Effector memory CD4-positive, alpha-beta T cell (primary cell): ENCODE data around the gene PURB.
"Not testable (repeated sequence)": the region's sequence is repeated elsewhere in the genome, so short reads cannot be mapped to it uniquely, and the experiment has no call there.

Source experiments
- DNase-seq, 3 donors: peaks; one replicate each; pipeline ENCODE4 v3.0.0-alpha.2; 2020
- H3K27ac ChIP-seq: 2 replicates; pipeline ENCODE4 v1.7.0; 2013; ENCODE audit warnings: mild to moderate bottlenecking, low read length, moderate library complexity; ENCODE audit not compliant: insufficient read depth, poor library complexity, severe bottlenecking
- H3K27me3 ChIP-seq: replicated peaks from 2 replicates; pipeline ENCODE4 v1.7.0; 2013; ENCODE audit warnings: mild to moderate bottlenecking, low read length; ENCODE audit not compliant: insufficient read depth, control insufficient read depth, poor library complexity, severe bottlenecking
- H3K36me3 ChIP-seq: 2 replicates; pipeline ENCODE4 v1.7.0; 2013; ENCODE audit warnings: mild to moderate bottlenecking, low read length, moderate library complexity; ENCODE audit not compliant: control insufficient read depth, insufficient read depth
- H3K4me1 ChIP-seq: 2 replicates; pipeline ENCODE4 v1.7.0; 2013; ENCODE audit warnings: low read length, mild to moderate bottlenecking; ENCODE audit not compliant: control insufficient read depth, insufficient read depth, poor library complexity, severe bottlenecking
- H3K4me3 ChIP-seq: 2 replicates; pipeline ENCODE4 v1.7.0; 2013; ENCODE audit warnings: low read length, low read depth, mild to moderate bottlenecking; ENCODE audit not compliant: insufficient read depth, poor library complexity, severe bottlenecking
- H3K9me3 ChIP-seq: 2 replicates; pipeline ENCODE4 v1.7.0; 2013; ENCODE audit warnings: mild to moderate bottlenecking, low read length, moderate library complexity; ENCODE audit not compliant: control insufficient read depth
- total RNA-seq, 3 donors: gene quantifications; one replicate each; lab custom pipeline; 2026; lab: John Stamatoyannopoulos, UW

The PURB gene
- 93.3 to 125 (median 123) reads per million in 3 donors for total RNA-seq

DNA sequence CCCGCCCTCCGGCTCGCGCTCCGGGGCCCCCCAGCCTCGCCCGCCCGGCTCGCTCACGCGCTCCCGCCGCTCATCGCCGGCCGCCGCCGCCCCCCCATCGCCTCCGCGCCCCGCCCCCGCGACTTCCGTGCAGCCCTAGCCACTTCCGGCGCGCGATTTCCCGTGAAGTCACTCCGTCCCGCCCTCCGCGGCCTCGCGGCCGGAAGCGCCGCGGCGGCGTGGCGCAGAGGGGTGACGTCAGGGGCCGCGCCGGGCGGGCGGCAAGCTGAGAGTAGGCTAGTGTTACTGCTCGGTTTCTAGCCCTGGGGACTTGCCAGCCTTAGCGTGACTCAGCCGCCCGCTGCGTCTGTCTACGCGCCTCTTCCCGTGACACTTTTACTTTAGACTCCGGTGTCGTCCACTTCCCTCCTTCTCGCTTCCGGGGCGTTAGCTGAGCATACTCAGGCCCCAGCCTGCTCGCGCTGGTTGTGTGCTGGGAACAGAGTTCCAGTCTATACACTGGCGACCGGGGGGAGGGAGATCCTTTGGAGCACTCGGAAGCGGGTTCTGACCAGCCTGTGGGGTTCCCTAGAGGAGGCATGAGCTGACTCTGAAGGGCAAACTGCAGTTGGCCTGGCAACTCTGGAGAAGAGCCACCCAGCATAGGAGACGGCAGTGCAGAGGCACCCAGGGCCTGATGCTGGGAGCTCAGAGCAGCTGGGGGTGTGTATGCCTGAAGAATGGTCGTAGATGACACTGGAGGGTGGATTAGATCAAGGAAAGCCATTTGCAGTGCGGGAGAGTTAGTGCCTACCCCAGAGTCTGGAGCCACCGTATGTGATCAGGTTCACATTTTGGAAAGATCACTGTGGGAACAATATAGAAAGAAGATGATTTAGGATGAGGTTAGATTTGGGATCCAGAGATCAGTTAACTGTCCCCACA lies at the start of gene PURB:
PURB (minus strand) TSS at position 137 of the 924 bp plus-strand sequence. CDS start 182 bp downstream, outside the sequence.
- no peaks in the 10 kb centered on the region for H3K9me3 ChIP-seq
- H3K36me3 ChIP-seq, result no peaks in the 10 kb centered on the region
- peak within 1 kb of the TSS; percentile 95 for H3K27ac ChIP-seq
- H3K4me3 ChIP-seq, result peak within 1 kb of the TSS; percentile 61
- no peaks in the 10 kb centered on the region for H3K27me3 ChIP-seq
- peak; percentile 94 to 97 (median 96) for DNase-seq
- H3K4me1 ChIP-seq, result peaks cover 17% of the 10 kb centered on the region

DNA sequence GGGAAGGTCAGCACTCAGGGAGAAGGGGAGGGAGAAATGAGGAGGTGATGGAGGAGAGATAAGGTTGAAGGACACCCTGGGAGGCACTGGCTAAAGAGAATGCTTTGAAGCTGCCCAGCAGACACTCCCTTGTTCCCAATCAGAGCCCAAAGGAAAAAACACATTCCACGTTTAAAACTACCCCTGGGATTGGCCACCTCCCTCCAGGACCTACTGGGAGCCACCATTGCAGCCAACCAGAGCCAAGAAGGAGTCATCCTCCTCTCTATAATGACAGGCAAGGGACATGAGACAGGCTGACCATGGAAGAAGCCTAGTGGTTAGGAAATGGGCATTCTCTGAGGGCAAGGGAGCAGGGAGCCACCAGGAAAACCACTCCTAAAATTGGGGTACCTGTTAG lies 49.7 kb upstream of the PURB start:
- DNase-seq, result no peak
- no peaks in the 10 kb centered on the region for H3K36me3 ChIP-seq
- no peak overlapping the region for H3K27ac ChIP-seq
- no peak overlapping the region for H3K4me3 ChIP-seq
- peaks cover 3% of the 10 kb centered on the region for H3K27me3 ChIP-seq
- no peaks in the 10 kb centered on the region for H3K4me1 ChIP-seq
- H3K9me3 ChIP-seq, result no peaks in the 10 kb centered on the region

DNA sequence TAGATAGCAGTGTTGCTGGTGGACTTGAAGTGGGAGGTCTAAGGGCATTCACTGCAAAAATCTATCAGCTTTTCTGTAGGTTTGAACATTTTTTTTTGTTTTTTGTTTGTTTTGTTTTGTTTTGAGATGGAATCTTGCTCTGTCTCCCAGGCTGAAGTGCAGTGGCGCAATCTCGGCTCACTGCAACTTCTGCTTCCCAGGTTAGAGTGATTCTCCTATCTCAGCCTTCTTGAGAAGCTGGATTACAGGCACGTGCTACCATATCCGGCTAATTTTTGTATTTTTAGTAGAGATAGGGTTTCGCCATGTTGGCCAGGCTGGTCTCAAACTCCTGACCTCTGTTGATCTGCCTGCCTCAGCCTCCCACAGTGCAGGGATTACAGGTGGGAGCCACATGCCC lies 49.2 kb upstream of the PURB start:
- not testable (repeated sequence) for H3K27me3 ChIP-seq, H3K9me3 ChIP-seq, DNase-seq, H3K27ac ChIP-seq, H3K36me3 ChIP-seq, H3K4me3 ChIP-seq, H3K4me1 ChIP-seq

DNA sequence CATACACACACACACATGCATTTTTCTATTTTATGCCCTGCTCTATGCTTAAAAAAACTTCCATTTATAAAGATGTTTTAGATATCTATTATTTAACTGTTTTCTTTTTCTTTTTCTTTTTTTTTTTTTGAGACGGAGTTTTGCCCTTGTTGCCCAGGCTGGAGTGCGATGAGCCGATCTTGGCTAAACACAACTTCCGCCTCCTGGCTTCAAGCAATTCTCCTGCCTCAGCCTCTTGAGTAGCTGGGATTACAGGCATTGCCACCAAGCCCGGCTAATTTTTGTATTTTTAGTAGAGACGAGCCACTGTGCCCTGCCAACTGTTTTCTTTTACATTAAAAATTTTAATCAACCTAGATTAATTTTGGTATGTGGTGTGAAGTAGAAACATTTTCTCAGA lies 45.6 kb upstream of the PURB start:
- Histone ChIP-seq H3K9me3 (no peaks in the 10 kb centered on the region), H3K27me3 (no peaks in the 10 kb centered on the region), H3K36me3 (no peaks in the 10 kb centered on the region), H3K27ac (no peak overlapping the region), H3K4me3 (no peak overlapping the region), H3K4me1 (no peaks in the 10 kb centered on the region)
- no peak for DNase-seq

DNA sequence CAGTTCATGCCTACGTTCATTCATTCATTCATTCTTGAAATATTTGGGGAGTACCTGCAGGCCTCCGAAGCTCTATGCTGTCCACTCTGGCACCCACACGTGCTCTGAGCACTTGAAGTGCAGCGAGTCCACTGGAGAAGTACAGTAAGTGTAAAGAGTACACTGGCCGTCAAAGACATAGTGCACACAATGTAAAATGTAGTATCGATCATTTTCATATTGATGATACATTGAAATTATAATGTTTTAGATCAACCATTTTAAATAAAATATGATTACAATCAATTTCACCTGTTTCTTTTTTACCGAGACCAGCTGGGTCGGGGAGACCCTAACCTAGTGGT lies 37.0 kb upstream of the PURB start:
- no peak for DNase-seq
- Histone ChIP-seq H3K27ac (no peak overlapping the region), H3K36me3 (no peaks in the 10 kb centered on the region), H3K4me3 (no peak overlapping the region), H3K4me1 (peaks cover 4% of the 10 kb centered on the region), H3K9me3 (no peaks in the 10 kb centered on the region), H3K27me3 (no peaks in the 10 kb centered on the region)

- H3K9me3 ChIP-seq, result no peaks in the 10 kb centered on the region
- H3K27ac ChIP-seq, result no peak overlapping the region
- no peaks in the 10 kb centered on the region for H3K36me3 ChIP-seq
- no peak overlapping the region for H3K4me3 ChIP-seq
- no peaks in the 10 kb centered on the region for H3K27me3 ChIP-seq
- DNase-seq, result peak; percentile 76 to 87 (median 87)
- peaks cover 4% of the 10 kb centered on the region for H3K4me1 ChIP-seq
Observed at GRCh38 chr7:44921607-44922350, 36.4 kb upstream of the PURB start.

DNA sequence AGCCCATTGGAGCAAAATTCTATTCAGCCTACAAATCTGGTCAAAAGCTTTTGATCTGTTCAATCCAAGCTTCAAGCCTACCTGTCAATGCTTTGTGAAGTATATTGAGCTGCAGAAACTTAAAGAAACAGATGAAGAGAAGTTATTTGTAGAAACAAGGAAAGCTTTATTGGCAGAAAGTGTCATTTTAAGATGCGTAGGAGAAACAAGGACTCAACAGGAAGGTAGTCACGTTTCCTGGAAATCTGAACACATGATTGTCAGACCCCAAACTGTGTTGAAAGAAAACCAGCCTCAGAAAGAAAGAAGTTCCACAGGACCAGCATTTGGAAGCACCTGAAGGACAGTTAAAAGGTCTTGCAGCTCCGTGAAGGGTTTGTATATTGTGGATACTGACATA lies 34.8 kb upstream of the PURB start:
- Histone ChIP-seq H3K27me3 (no peaks in the 10 kb centered on the region), H3K9me3 (no peaks in the 10 kb centered on the region)

DNA sequence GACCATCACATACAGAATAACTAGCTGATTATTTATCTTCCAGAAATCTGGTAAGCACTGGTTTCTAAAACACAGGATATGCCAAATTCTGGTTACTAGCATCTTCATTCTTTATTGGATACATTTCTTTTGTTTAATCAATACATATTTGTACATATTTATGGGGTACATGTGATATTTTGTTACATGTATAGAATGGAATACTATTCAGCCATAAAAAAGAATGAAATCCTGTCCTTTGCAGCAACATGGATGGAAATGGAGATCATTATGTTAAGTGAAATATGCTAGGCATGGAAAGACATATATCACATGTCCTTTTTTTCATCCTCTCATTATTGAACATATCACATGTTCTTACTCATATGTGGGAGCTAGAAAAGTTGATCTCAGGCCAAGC lies 32.7 kb upstream of the PURB start:
- no peak for DNase-seq
- Histone ChIP-seq H3K9me3 (no peaks in the 10 kb centered on the region), H3K4me1 (peaks cover 4% of the 10 kb centered on the region), H3K27ac (no peak overlapping the region), H3K36me3 (no peaks in the 10 kb centered on the region), H3K4me3 (no peak overlapping the region), H3K27me3 (no peaks in the 10 kb centered on the region)

More for the DNA sequence above, 34.8 kb upstream of the PURB start:
- DNase-seq, result no peak
- no peaks in the 10 kb centered on the region for H3K36me3 ChIP-seq
- peaks cover 4% of the 10 kb centered on the region for H3K4me1 ChIP-seq
- no peak overlapping the region for H3K27ac ChIP-seq
- no peak overlapping the region for H3K4me3 ChIP-seq

DNA sequence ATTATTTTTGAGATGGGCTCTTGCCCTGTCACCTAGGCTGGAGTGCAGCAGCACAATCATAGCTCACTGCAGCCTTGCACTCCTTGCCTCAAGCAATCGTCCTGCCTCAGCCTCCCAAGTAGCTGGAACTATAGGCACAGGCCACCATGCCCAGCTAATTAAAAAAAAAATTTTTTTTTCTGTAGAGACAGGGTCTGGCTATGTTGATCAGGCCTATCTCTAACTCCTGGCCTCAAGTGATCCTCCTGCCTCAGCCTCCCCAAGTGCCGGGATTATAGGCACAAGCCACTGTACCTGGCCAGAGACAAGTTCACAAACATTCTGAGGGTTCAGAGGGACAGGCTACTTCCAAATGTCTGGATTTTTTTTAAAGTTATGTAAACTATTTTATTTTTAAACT lies 32.1 kb upstream of the PURB start:
- no peaks in the 10 kb centered on the region for H3K9me3 ChIP-seq
- no peak overlapping the region for H3K4me3 ChIP-seq
- no peak overlapping the region for H3K27ac ChIP-seq
- no peaks in the 10 kb centered on the region for H3K36me3 ChIP-seq
- peaks cover 4% of the 10 kb centered on the region for H3K4me1 ChIP-seq
- no peak for DNase-seq
- H3K27me3 ChIP-seq, result no peaks in the 10 kb centered on the region
